HEK293 (cell line): ENCODE measurements around the gene OAF.

Experiments
- CTCF ChIA-PET: fragments of 350-600 bp; formaldehyde crosslinking; extraction: SDS; loops from one replicate; lab custom pipeline; 2021; ENCODE audit warnings: antibody characterized with exemption; lab: Yijun Ruan, JAX
- POLR2A ChIA-PET: fragments of 300-600 bp; formaldehyde crosslinking; extraction: SDS; loops from one replicate; lab custom pipeline; 2020; ENCODE audit warnings: antibody characterized with exemption, inconsistent platforms; lab: Yijun Ruan, JAX
- H3K27ac ChIP-seq: fragments of 200-500 bp; sonication (Bioruptor generic); 2 replicates; pipeline ENCODE4 v1.5.1; 2014; ENCODE audit warnings: low read depth, low read length, control low read depth, inconsistent platforms; ENCODE audit errors: extremely low read depth
- H3K36me3 ChIP-seq, 2 experiments: fragments of 200-500 bp in 1 of 2; sonication (Bioruptor generic) in 1 of 2; 1 replicate in 1 of 2; 2 replicates in 1 of 2; pipeline ENCODE4 v1.5.1; 2014 to 2017; ENCODE audit warnings: inconsistent platforms in 2 of 2, low read length in 2 of 2; ENCODE audit not compliant: control insufficient read depth in 2 of 2, insufficient read depth in 1 of 2
- H3K4me1 ChIP-seq: fragments of 200-500 bp; sonication (Bioruptor generic); 2 replicates; pipeline ENCODE4 v1.5.1; 2014; ENCODE audit warnings: mild to moderate bottlenecking, low read length, inconsistent platforms; ENCODE audit not compliant: control insufficient read depth, insufficient read depth
- H3K4me3 ChIP-seq: 2 replicates; pipeline ENCODE4 v1.5.1; 2011; ENCODE audit warnings: low read depth, mild to moderate bottlenecking, control low read depth, low read length, moderate library complexity
- H3K9me3 ChIP-seq: fragments of 200-500 bp; sonication (Bioruptor generic); 2 replicates; pipeline ENCODE4 v1.5.1; 2014; ENCODE audit warnings: low read depth, low read length, inconsistent platforms; ENCODE audit not compliant: control insufficient read depth, insufficient read depth
- AEBP2 ChIP-seq: fragments of 450-650 bp; formaldehyde crosslinking; IDR thresholded peaks from 2 replicates; pipeline ENCODE4 v1.5.1; 2016; ENCODE audit warnings: missing biosample characterization, missing genetic modification characterization, borderline replicate concordance
- KLF9 ChIP-seq: fragments of 450-650 bp; formaldehyde crosslinking; IDR thresholded peaks from 2 replicates; pipeline ENCODE4 v1.5.1; 2016; ENCODE audit warnings: missing biosample characterization, missing genetic modification characterization, low read depth
- RBAK ChIP-seq: fragments of 450-650 bp; formaldehyde crosslinking; IDR thresholded peaks from 2 replicates; pipeline ENCODE4 v1.5.1; 2016; ENCODE audit warnings: missing biosample characterization, missing genetic modification characterization
- SCRT2 ChIP-seq: fragments of 450-650 bp; formaldehyde crosslinking; IDR thresholded peaks from 2 replicates; pipeline ENCODE4 v1.5.1; 2016; ENCODE audit warnings: missing biosample characterization, missing genetic modification characterization
- SP7 ChIP-seq: fragments of 450-650 bp; formaldehyde crosslinking; IDR thresholded peaks from 2 replicates; pipeline ENCODE4 v1.5.1; 2016; ENCODE audit warnings: missing biosample characterization, missing genetic modification characterization
- YY2 ChIP-seq: fragments of 450-650 bp; formaldehyde crosslinking; IDR thresholded peaks from 2 replicates; pipeline ENCODE4 v1.5.1; 2016; ENCODE audit warnings: missing biosample characterization, missing genetic modification characterization
- ZNF140 ChIP-seq: fragments of 450-650 bp; formaldehyde crosslinking; IDR thresholded peaks from 2 replicates; pipeline ENCODE4 v1.5.1; 2016; ENCODE audit warnings: missing biosample characterization, missing genetic modification characterization
- ZNF174 ChIP-seq: fragments of 450-650 bp; formaldehyde crosslinking; IDR thresholded peaks from 2 replicates; pipeline ENCODE4 v1.5.0; 2017; ENCODE audit warnings: missing biosample characterization, mild to moderate bottlenecking, missing genetic modification characterization
- ZNF311 ChIP-seq: fragments of 450-650 bp; formaldehyde crosslinking; IDR thresholded peaks from 2 replicates; pipeline ENCODE4 v1.5.1; 2017; ENCODE audit warnings: missing biosample characterization, missing genetic modification characterization, borderline replicate concordance
- ZNF366 ChIP-seq: fragments of 450-650 bp; formaldehyde crosslinking; conservative IDR thresholded peaks from 2 replicates; pipeline ENCODE4 v1.5.1; 2016; ENCODE audit warnings: missing biosample characterization, missing genetic modification characterization
- ZNF416 ChIP-seq: fragments of 450-650 bp; formaldehyde crosslinking; IDR thresholded peaks from 2 replicates; pipeline ENCODE4 v1.5.1; 2016; ENCODE audit warnings: missing biosample characterization, missing genetic modification characterization
- ZNF549 ChIP-seq: fragments of 450-650 bp; IDR thresholded peaks from 2 replicates; pipeline ENCODE4 v1.5.1; 2018; ENCODE audit warnings: missing biosample characterization, missing genetic modification characterization, mild to moderate bottlenecking, inconsistent platforms, moderate library complexity
- ZNF621 ChIP-seq: fragments of 450-650 bp; formaldehyde crosslinking; IDR thresholded peaks from 2 replicates; pipeline ENCODE4 v1.5.1; 2017; ENCODE audit warnings: missing biosample characterization, missing genetic modification characterization
- ZNF639 ChIP-seq: fragments of 450-650 bp; formaldehyde crosslinking; IDR thresholded peaks from 2 replicates; pipeline ENCODE4 v1.5.1; 2016; ENCODE audit warnings: missing biosample characterization, missing genetic modification characterization
- ZNF701 ChIP-seq: fragments of 450-650 bp; formaldehyde crosslinking; IDR thresholded peaks from 2 replicates; pipeline ENCODE4 v1.5.1; 2016; ENCODE audit warnings: missing biosample characterization, missing genetic modification characterization
- ZNF777 ChIP-seq: fragments of 450-650 bp; formaldehyde crosslinking; IDR thresholded peaks from 2 replicates; pipeline ENCODE4 v1.5.1; 2017; ENCODE audit warnings: missing biosample characterization, missing genetic modification characterization, borderline replicate concordance
- ZNF837 ChIP-seq: fragments of 450-650 bp; formaldehyde crosslinking; IDR thresholded peaks from 2 replicates; pipeline ENCODE4 v1.5.1; 2016; ENCODE audit warnings: missing biosample characterization, missing genetic modification characterization
- ZXDB ChIP-seq: fragments of 450-650 bp; formaldehyde crosslinking; IDR thresholded peaks from 2 replicates; pipeline ENCODE4 v1.5.1; 2016; ENCODE audit warnings: missing biosample characterization, missing genetic modification characterization
- TF ChIP-seq, protein P1 (sequence below): fragments of 450-650 bp; formaldehyde crosslinking; IDR thresholded peaks from 2 replicates; pipeline ENCODE4 v1.5.1; 2016; ENCODE audit warnings: missing biosample characterization, missing genetic modification characterization, low read depth
- TF ChIP-seq, protein P2 (sequence below): fragments of 450-650 bp; formaldehyde crosslinking; IDR thresholded peaks from 2 replicates; pipeline ENCODE4 v1.5.1; 2016; ENCODE audit warnings: missing biosample characterization, missing genetic modification characterization
- TF ChIP-seq, protein P3 (sequence below): fragments of 450-650 bp; formaldehyde crosslinking; IDR thresholded peaks from 2 replicates; pipeline ENCODE4 v1.5.1; 2016; ENCODE audit warnings: missing biosample characterization, missing genetic modification characterization

The OAF gene

DNA sequence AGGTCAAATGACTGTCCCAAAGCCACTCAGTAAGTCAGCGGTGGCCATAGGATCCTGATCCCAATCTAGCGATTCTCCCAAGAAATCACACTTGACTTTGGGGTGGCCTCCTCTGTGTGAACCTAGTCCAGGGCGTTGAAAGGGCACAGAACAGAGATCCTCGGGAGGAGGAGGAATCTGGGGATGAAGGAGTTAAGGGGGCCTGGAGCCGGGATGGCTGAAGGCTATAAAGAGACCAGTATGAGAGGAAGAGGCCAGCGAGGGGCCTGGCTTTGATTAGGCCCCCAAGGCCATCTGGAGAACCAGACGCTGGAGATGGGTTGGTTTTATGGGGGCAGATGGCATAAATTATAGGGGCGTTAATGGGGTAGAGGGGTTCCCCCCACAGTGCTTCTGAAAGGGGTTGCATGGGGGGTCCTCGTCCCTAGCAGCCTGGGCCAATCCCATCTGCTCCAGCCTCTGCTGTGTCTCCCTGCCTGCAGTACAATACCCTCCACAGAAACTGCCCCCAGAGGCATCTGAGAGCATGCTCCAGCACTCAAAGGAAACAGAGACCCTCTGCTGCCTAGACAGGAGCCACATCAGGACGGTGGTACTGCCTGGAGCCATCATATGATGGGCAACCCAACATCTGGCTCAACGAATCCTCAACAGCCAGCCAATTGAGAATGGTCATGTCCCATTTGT is 37.7 kb upstream of the OAF start (continued):
- TF ChIP-seq, protein P1, sequence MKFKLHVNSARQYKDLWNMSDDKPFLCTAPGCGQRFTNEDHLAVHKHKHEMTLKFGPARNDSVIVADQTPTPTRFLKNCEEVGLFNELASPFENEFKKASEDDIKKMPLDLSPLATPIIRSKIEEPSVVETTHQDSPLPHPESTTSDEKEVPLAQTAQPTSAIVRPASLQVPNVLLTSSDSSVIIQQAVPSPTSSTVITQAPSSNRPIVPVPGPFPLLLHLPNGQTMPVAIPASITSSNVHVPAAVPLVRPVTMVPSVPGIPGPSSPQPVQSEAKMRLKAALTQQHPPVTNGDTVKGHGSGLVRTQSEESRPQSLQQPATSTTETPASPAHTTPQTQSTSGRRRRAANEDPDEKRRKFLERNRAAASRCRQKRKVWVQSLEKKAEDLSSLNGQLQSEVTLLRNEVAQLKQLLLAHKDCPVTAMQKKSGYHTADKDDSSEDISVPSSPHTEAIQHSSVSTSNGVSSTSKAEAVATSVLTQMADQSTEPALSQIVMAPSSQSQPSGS (tag by site-specific recombination) = no peak
- no peak for TF ChIP-seq SCRT2 (tag by site-specific recombination)
- no peak for TF ChIP-seq ZNF837 (tag by site-specific recombination)

DNA sequence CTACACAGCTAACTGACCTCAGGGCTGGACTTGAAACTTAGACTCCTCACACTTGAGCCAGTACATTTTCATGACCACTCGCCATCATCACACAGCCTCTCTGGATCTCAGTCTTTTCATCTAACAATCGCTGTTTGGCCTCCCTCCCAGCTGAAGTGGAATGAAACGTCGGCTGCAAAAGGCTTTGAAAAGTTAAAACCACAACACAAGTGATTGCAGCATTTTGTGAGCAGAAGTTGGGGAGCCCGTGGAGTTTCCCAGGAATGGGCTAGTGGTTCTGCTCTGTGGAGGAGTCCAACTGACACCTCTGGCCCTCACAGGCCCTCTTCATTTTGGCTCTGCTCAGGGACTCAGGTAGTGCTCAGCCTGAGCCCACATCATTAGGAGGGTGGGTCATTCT is 37.0 kb upstream of the OAF start:
- CTCF ChIA-PET = interaction anchor here (1.1 to 7.0 kb wide), 5 partner anchors 16 to 511 kb away, joined by 4 to 103 read pairs (median 4); no protein-coding TSS in a partner anchor
- Histone ChIP-seq H3K36me3 (no peaks in the 10 kb centered on the region), H3K9me3 (no peaks in the 10 kb centered on the region), H3K4me1 (no peaks in the 10 kb centered on the region), H3K27ac (no peak overlapping the region), H3K4me3 (no peak overlapping the region)
- POLR2A ChIA-PET = no interaction called here
- TF ChIP-seq SP7 = no peak
- TF ChIP-seq, protein P2, sequence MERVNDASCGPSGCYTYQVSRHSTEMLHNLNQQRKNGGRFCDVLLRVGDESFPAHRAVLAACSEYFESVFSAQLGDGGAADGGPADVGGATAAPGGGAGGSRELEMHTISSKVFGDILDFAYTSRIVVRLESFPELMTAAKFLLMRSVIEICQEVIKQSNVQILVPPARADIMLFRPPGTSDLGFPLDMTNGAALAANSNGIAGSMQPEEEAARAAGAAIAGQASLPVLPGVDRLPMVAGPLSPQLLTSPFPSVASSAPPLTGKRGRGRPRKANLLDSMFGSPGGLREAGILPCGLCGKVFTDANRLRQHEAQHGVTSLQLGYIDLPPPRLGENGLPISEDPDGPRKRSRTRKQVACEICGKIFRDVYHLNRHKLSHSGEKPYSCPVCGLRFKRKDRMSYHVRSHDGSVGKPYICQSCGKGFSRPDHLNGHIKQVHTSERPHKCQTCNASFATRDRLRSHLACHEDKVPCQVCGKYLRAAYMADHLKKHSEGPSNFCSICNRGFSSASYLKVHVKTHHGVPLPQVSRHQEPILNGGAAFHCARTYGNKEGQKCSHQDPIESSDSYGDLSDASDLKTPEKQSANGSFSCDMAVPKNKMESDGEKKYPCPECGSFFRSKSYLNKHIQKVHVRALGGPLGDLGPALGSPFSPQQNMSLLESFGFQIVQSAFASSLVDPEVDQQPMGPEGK (tag by site-specific recombination) = no peak
- no peak for TF ChIP-seq AEBP2 (tag by site-specific recombination)
- TF ChIP-seq ZNF621 (tag by site-specific recombination) = no peak
- TF ChIP-seq ZNF140 (tag by site-specific recombination) = no peak
- no peak for TF ChIP-seq ZNF174 (tag by site-specific recombination)
- TF ChIP-seq ZNF416 = no peak
- TF ChIP-seq YY2 (tag by site-specific recombination) = no peak
- no peak for TF ChIP-seq ZNF777 (tag by site-specific recombination)
- no peak for TF ChIP-seq KLF9 (tag by site-specific recombination)
- no peak for TF ChIP-seq ZNF311 (tag by site-specific recombination)
- TF ChIP-seq, protein P3, sequence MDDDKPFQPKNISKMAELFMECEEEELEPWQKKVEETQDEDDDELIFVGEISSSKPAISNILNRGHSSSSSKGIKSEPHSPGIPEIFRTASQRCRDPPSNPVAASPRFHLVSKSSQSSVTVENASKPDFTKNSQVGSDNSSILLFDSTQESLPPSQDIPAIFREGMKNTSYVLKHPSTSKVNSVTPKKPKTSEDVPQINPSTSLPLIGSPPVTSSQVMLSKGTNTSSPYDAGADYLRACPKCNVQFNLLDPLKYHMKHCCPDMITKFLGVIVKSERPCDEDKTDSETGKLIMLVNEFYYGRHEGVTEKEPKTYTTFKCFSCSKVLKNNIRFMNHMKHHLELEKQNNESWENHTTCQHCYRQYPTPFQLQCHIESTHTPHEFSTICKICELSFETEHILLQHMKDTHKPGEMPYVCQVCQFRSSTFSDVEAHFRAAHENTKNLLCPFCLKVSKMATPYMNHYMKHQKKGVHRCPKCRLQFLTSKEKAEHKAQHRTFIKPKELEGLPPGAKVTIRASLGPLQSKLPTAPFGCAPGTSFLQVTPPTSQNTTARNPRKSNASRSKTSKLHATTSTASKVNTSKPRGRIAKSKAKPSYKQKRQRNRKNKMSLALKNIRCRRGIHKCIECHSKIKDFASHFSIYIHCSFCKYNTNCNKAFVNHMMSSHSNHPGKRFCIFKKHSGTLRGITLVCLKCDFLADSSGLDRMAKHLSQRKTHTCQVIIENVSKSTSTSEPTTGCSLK (tag by site-specific recombination) = no peak
- TF ChIP-seq ZNF366 (tag by site-specific recombination) = no peak
- TF ChIP-seq ZXDB (tag by site-specific recombination) = no peak
- no peak for TF ChIP-seq ZNF549
- no peak for TF ChIP-seq RBAK (tag by site-specific recombination)
- no peak for TF ChIP-seq ZNF701
- TF ChIP-seq ZNF639 = no peak
- TF ChIP-seq, all 188 proteins: peak for 0
